Keratinocyte (primary cell): ENCODE results near the gene CPEB4. TPM values are rescaled to one million over a fixed set of nuclear protein-coding genes. Genes with fewer than 3 reads are reported as not detected.

Experiments
- DNase-seq: peaks from one replicate; pipeline ENCODE4 v3.0.0-alpha.2; 2011; ENCODE audit warnings: low read depth, missing footprints, low spot score
- FAIRE-seq: peaks from 2 replicates; lab custom pipeline; 2011; peaks lifted over from hg19 to GRCh38; lab: Jason Lieb, UNC
- H2AFZ ChIP-seq: 2 replicates; pipeline ENCODE4 v1.6.0; 2012; ENCODE audit warnings: low read length, control low read depth, inconsistent platforms; ENCODE audit not compliant: control insufficient read depth
- H3K27ac ChIP-seq: 2 replicates; pipeline ENCODE4 v1.5.1; 2011; ENCODE audit warnings: low read length; ENCODE audit not compliant: control insufficient read depth, insufficient read depth
- H3K27me3 ChIP-seq: 3 replicates; pipeline ENCODE4 v1.6.0; 2011; ENCODE audit warnings: low read length; ENCODE audit not compliant: control insufficient read depth, insufficient read depth; ENCODE audit errors: extremely low read depth
- H3K36me3 ChIP-seq, 2 experiments: 2 replicates in 1 of 2; 3 replicates in 1 of 2; pipeline ENCODE4 v1.5.1; 2011; ENCODE audit warnings: low read length in 2 of 2, mild to moderate bottlenecking in 1 of 2; ENCODE audit not compliant: control insufficient read depth in 2 of 2, insufficient read depth in 2 of 2; ENCODE audit errors: extremely low read depth in 1 of 2
- H3K4me1 ChIP-seq: 3 replicates; pipeline ENCODE4 v1.5.1; 2011; ENCODE audit warnings: low read length; ENCODE audit not compliant: control insufficient read depth, insufficient read depth; ENCODE audit errors: extremely low read depth
- H3K4me2 ChIP-seq: 3 replicates; pipeline ENCODE4 v1.6.0; 2011; ENCODE audit warnings: low read depth, low read length; ENCODE audit not compliant: control insufficient read depth, insufficient read depth; ENCODE audit errors: extremely low read depth
- H3K4me3 ChIP-seq, 3 experiments: fragments of 200-600 bp in 1 of 3; sonication (generic) in 1 of 3; 2 replicates in 2 of 3; 3 replicates in 1 of 3; pipeline ENCODE4 v1.5.1; 2011 to 2016; ENCODE audit warnings: low read length in 3 of 3, mild to moderate bottlenecking in 3 of 3, control low read depth in 2 of 3, inconsistent platforms in 1 of 3, low read depth in 1 of 3, mixed read lengths in 1 of 3, mixed run types in 1 of 3, moderate library complexity in 1 of 3; ENCODE audit not compliant: control insufficient read depth in 2 of 3, insufficient read depth in 2 of 3; ENCODE audit errors: extremely low read depth in 1 of 3
- H3K79me2 ChIP-seq: 2 replicates; pipeline ENCODE4 v1.6.0; 2012; ENCODE audit warnings: low read length; ENCODE audit not compliant: control insufficient read depth, insufficient read depth
- H3K9ac ChIP-seq: 3 replicates; pipeline ENCODE4 v1.6.0; 2011; ENCODE audit warnings: low read length; ENCODE audit not compliant: control insufficient read depth, insufficient read depth; ENCODE audit errors: extremely low read depth
- H3K9me1 ChIP-seq: 3 replicates; pipeline ENCODE4 v1.6.0; 2011; ENCODE audit warnings: low read length; ENCODE audit not compliant: control insufficient read depth, insufficient read depth; ENCODE audit errors: extremely low read depth
- H3K9me3 ChIP-seq: 2 replicates; pipeline ENCODE4 v1.5.1; 2012; ENCODE audit warnings: low read depth, low read length; ENCODE audit not compliant: control insufficient read depth
- H4K20me1 ChIP-seq: 3 replicates; pipeline ENCODE4 v1.6.0; 2011; ENCODE audit warnings: low read length; ENCODE audit not compliant: control insufficient read depth, insufficient read depth; ENCODE audit errors: extremely low read depth
- CTCF ChIP-seq, 3 experiments: IDR thresholded peaks in 1 of 3; conservative IDR thresholded peaks in 1 of 3; optimal IDR thresholded peaks in 1 of 3; 2 replicates in 2 of 3; 3 replicates in 1 of 3; pipeline versions ENCODE3 to v1.5.1; 2011; ENCODE audit warnings: low read length in 3 of 3, mild to moderate bottlenecking in 3 of 3, moderate library complexity in 2 of 3, control low read depth in 1 of 3, inconsistent platforms in 1 of 3; ENCODE audit not compliant: insufficient read depth in 2 of 3; ENCODE audit errors: extremely low read depth in 1 of 3
- EZH2 ChIP-seq: IDR thresholded peaks from one replicate; pipeline ENCODE4 v1.6.1; 2012; ENCODE audit warnings: inconsistent platforms, mild to moderate bottlenecking, low read length, moderate library complexity
- dilution Hi-C: fragments of 300-500 bp; cut with MboI; formaldehyde crosslinking; loops from one replicate; pipeline ENCODE4 v1.7.0; 2020; ENCODE audit warnings: low sequenced_read_pairs; ENCODE audit not compliant: extremely low pct_ligation_motif_present
- polyA plus RNA-seq, 5 experiments: library from polyadenylated mRNA; depleted of rRNA in 3 of 5; stranded (reverse) in 3 of 5; stranded (forward) in 1 of 5; unstranded in 1 of 5; fragments of >200 nt; gene quantifications; 1 replicate in 1 of 5; 2 replicates in 3 of 5; 3 replicates in 1 of 5; pipeline versions ENCODE4 v1.2.1 to v1.2.3, GENCODE V29; 2011 to 2012; ENCODE audit warnings: missing spikeins in 2 of 5, low read depth in 1 of 5, low replicate concordance in 1 of 5

Gene CPEB4
- polyA plus RNA-seq, 1 donor (not counting 4 experiments of a cell fraction or from before 2014, with no cell fraction given), result 13.8 TPM

DNA sequence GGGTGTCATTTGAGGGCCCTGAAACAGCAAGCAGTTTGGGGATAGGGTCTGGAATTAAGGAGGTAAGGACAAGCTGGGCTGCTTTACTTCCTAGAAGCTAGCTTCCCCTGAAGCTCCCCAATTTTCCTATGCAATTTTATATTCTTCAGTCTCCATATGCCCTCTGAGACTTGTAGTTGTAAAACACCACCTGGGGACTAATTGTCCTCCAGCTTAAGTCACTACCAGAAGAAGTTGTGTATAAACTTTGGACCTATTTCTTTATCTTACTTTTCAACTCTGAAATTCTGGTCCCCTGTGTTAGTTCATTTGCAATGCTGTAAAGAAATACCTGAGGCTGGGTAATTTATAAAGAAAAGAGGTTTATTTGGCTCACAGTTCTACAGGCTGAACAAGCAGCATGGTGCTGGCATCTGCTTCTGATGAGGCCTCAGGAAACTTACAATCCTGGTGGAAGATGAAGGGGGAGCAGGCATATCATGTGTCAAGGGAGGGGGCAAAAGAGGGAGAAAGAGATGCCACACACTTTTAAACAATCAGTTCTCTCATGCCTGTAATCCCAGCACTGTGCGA, 41.1 kb upstream of the CPEB4 start:
- Histone ChIP-seq H2AFZ (no peak overlapping the region), H3K36me3 (no peaks in the 10 kb centered on the region), H4K20me1 (no peaks in the 10 kb centered on the region), H3K9ac (no peak overlapping the region), H3K4me3 (no peak overlapping the region), H3K9me3 (no peaks in the 10 kb centered on the region), H3K9me1 (no peaks in the 10 kb centered on the region), H3K4me2 (no peak overlapping the region), H3K79me2 (no peaks in the 10 kb centered on the region), H3K4me1 (peaks cover 8% of the 10 kb centered on the region), H3K27me3 (no peaks in the 10 kb centered on the region), H3K27ac (no peak overlapping the region)
- no peak for FAIRE-seq
- dilution Hi-C loops, result no loop called here
- DNase-seq, result no peak
- no peak for TF ChIP-seq EZH2
- TF ChIP-seq CTCF (optimal IDR thresholded peaks at IDR 0.05 in 1 of 3, IDR thresholded peaks at IDR 0.05 in 1 of 3, conservative IDR thresholded peaks at IDR 0.05 in 1 of 3; ENCODE audit: extremely low read depth in 1 of 3, insufficient read depth in 2 of 3, low read length in 3 of 3), result no peak

GRCh38 chr5:173848986-173849596, 39.1 kb upstream of the CPEB4 start:
- Histone ChIP-seq H3K9me1 (no peaks in the 10 kb centered on the region), H2AFZ (no peak overlapping the region), H4K20me1 (no peaks in the 10 kb centered on the region), H3K9me3 (no peaks in the 10 kb centered on the region), H3K36me3 (no peaks in the 10 kb centered on the region), H3K4me1 (peaks cover 8% of the 10 kb centered on the region), H3K4me3 (no peak overlapping the region), H3K79me2 (no peaks in the 10 kb centered on the region), H3K9ac (no peak overlapping the region), H3K4me2 (no peak overlapping the region), H3K27ac (no peak overlapping the region), H3K27me3 (no peaks in the 10 kb centered on the region)
- FAIRE-seq (no peak), DNase-seq (no peak)
- dilution Hi-C loops, result no loop called here
- no peak for TF ChIP-seq EZH2
- TF ChIP-seq CTCF (optimal IDR thresholded peaks at IDR 0.05 in 1 of 3, IDR thresholded peaks at IDR 0.05 in 1 of 3, conservative IDR thresholded peaks at IDR 0.05 in 1 of 3; ENCODE audit: extremely low read depth in 1 of 3, insufficient read depth in 2 of 3, low read length in 3 of 3), result no peak
